GM04503 (cell line): ENCODE results near the gene VAMP1.
"Not testable (repeated sequence)": the region's sequence is repeated elsewhere in the genome, so short reads cannot be mapped to it uniquely, and the experiment has no call there.

Source experiments
- DNase-seq: peaks from one replicate; pipeline ENCODE4 v3.0.0-alpha.2; 2012; ENCODE audit warnings: low read depth

Gene VAMP1

DNA sequence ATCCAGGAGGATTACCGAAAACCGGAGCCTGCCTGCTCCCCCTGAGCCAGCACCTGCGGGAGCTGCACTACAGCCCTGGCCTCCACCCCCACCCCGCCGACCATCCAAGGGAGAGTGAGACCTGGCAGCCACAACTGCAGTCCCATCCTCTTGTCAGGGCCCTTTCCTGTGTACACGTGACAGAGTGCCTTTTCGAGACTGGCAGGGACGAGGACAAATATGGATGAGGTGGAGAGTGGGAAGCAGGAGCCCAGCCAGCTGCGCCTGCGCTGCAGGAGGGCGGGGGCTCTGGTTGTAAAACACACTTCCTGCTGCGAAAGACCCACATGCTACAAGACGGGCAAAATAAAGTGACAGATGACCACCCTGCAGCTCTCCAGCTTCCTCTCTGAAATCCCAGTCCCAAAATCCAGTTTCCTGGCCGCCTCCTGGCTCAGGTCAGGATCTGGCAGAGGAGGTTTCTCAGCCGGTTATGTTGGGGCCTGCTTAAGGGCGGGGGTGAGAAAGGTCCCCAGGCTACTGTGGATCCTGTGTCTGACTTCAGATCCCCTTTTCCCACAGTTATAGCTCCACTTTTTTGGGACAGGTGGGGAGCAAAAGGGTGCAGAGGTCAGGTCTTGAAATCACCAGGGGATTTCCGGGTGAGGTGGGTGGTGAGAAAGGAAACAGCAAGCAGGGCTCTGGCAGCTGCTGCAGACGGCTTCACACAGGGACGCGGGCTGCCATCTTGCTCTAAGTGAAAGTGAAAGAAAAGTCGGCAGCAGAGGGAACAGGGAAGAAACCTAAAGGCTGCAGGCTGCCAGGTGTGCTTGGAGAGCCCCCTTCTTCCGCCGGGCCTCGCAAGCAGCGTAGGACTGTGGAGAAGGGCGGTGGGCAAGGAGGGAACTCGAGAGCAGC is 18.9 kb downstream of the VAMP1 start, which contains the start of gene TAPBPL:
Gene TAPBPL (plus strand): TSS at position 695 of the 897 bp plus-strand sequence. CDS start 207 bp downstream, outside the sequence.
- peak; percentile 60 for DNase-seq

DNA sequence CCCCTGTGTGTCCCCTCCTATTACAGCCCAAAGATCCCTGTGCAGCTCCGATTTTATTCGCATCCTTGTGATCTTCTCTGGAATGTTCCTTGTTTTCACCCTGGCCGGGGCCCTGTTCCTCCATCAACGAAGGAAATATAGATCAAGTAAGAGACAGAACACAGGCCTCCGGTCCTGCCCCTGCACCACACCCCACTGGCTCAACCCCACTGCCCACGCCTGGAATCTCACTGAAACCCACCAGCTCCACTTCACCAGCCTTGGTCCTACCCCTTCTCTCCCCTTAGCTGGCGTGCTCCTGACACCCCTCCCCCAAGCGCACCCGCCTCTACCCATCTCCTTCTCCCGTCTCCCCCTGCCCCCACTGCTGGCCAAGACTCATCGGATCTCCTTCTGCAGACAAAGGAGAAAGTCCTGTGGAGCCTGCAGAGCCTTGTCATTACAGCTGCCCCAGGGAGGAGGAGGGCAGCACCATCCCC is 19.6 kb downstream of the VAMP1 start:
- DNase-seq, result no peak

DNA sequence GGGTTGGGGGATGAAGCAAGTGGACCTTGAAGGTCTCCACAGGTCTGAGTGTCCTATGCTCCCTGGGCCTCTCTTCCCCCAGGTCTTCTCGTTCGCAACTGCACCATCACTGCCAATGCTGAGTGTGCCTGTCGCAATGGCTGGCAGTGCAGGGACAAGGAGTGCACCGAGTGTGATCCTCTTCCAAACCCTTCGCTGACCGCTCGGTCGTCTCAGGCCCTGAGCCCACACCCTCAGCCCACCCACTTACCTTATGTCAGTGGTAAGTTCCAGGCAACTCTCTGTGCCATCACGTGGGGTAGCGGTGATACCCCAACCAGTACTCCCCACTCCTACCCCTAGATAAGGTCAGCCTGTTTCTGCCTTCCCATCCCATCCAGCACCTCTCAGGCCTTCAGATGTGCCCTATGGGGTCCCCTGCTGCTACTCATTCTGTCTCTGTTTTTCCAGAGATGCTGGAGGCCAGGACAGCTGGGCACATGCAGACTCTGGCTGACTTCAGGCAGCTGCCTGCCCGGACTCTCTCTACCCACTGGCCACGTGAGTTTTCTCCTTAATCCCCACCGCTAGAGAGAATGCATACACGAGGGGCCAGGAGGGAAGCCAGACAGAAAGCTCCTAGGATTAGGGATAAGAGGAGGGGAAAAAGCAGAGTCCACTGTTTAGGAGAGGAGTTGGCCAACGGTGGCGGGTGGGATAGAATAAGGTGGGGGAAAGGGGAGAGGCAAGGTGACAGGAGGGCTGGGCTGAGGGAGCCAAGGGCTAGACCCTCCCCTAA is 20.2 kb downstream of the VAMP1 start:
- no peak for DNase-seq

DNA sequence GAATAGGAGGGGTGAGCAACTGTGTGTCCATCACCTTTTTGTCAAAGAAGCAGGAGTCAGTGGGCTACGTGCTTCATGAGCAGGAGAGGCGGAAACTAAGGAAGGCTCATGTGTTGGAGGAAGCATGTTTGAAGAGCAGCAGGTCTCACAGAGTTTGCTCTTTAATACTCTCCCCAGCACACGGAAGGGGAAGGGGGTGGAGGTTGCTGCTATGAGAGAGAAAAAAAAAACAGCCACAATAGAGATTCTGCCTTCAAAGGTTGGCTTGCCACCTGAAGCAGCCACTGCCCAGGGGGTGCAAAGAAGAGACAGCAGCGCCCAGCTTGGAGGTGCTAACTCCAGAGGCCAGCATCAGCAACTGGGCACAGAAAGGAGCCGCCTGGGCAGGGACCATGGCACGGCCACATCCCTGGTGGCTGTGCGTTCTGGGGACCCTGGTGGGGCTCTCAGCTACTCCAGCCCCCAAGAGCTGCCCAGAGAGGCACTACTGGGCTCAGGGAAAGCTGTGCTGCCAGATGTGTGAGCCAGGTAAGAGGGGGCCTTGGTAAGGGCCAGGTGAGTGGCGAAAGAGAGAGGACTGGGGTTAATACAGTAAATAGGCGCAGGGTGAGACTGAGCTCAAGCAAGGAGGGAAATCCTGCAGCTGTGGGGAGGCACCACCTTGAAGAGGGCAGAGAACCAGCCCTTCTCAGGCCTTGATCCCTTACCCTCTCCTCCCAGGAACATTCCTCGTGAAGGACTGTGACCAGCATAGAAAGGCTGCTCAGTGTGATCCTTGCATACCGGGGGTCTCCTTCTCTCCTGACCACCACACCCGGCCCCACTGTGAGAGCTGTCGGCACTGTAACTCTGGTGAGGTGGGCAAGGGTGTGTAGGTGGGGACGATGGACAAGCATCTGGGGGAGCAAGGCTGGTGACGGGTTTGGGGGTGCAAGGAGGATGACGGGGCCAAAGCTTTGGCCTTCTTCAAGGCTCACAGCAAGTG is 25.5 kb downstream of the VAMP1 start, which contains the start of gene CD27:
Gene CD27 (plus strand): TSS at position 252 of the 985 bp plus-strand sequence. CDS start 141 bp downstream, at position 393.
- no peak for DNase-seq

DNA sequence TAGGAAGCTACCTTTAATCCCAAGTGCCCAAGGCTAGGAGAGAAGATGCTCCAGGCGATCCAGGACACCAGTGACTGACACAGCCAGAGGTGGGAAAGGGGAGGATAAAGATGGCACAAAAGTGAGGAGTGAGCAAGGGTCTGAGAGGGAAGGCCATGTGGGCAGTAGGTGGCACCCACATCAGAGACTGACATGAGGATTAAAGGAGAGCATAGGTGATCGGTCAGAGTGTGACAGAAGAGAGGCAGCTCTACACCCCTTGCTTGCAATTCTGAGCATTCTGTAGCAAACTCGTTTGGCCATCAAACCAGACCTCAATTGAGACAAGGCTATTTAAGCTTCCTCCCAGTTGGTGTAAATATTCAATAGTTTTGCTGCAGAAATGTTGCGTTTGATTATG is 26.4 kb downstream of the VAMP1 start:
- DNase-seq, result no peak

DNA sequence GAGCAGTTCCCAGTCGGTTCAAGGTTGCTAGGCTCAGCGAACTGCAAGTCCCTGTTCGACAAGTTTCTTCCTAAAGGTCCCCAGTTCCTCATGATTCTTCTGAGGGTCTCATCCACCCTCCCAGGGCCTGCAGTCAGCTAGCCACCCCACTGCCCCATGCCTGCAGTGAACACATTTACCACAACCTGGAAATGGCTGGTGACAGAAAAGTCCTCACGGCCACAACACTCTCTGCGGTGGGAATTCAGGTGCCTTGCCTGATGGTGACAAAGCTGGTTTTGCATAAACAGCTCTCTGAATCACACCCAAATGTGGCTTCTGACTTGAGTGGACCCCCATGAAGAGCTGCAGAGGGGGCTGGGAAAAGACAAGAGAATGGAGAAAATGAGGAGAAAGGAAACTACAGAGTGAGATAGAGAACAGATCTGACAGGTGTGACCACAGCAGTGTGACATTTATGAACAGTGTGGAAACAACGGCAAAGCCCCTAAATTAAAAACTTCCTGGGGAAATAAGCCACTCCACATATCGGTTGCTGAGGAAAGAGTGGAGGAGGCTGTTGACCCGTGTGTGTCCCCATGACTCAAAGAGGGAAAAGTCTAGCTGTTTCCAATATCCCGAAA is 27.0 kb downstream of the VAMP1 start:
- no peak for DNase-seq

DNA sequence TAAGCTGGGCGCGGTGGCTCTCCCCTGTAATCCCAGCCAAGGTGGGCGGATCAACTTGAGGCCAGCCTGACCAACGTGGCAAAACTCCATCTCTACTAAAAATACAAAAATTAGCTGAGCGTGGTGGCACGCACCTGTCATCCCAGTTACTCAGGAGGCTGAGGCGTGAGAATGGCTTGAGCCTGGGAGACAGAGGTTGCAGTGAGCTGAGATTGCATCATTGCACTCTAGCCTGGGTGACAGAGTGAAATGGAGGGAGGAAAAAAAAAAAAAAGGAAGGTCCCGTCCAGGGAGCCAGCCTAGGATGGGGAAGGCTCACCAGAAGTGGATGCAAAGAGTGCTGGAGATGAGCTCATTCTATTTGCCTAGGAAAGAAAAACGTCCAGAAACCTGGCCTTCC is 27.6 kb downstream of the VAMP1 start:
- no peak for DNase-seq

DNA sequence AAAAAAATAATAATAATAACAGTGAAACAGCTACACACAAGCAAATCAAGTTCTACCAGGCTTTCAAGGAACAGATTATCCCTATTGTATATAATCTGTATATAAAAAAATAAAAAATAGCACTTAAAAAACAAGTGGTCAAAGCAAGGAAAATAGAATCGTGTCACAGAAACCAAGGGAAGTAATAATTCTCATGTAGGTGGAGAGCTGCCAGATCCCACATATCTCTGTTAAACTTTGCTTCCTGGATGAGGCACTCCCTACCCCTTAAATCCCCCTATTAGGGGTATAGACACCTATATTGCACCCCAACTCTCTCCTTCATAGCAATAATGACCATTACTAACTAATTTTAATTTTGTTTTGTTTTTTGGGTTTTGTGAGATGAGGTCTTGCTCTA is 30.1 kb downstream of the VAMP1 start:
- no peak for DNase-seq

DNA sequence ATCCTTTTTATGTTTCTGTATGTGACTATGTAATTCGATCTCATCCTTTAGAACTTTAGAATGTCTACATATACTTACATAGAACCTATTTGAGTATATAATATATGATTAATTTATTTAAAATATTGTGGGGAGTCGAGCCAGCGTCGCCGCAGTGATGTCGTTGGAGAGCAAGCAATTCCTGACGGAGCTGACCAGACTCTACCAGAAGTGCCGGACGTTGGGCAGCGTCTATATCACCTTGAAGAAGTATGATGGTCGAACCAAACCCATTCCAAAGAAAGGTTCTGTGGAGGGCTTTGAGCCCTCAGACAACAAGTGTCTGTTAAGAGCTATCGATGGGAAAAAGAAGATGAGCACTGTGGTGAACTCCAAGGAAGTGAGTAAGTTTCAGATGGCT is 32.1 kb downstream of the VAMP1 start:
- DNase-seq, result no peak

DNA sequence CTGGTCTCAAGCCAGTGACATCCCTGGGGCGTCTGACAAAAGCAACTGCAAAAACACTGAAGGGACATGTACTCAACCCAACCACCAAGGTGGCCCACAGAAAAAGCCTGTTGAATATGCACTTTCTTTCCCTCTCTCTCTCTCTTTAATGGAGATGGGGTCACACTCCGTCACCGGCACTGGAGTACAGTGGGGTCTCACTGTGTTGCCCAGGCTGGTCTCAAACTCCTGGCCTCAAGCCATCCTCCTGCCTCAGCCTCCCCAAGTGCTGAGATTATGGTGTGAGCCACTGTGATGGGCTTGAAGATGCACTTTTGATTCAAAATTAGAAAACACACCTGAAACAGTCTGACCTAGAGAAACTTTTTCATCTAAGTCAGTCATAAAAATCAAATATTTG is 32.9 kb downstream of the VAMP1 start:
- no peak for DNase-seq

DNA sequence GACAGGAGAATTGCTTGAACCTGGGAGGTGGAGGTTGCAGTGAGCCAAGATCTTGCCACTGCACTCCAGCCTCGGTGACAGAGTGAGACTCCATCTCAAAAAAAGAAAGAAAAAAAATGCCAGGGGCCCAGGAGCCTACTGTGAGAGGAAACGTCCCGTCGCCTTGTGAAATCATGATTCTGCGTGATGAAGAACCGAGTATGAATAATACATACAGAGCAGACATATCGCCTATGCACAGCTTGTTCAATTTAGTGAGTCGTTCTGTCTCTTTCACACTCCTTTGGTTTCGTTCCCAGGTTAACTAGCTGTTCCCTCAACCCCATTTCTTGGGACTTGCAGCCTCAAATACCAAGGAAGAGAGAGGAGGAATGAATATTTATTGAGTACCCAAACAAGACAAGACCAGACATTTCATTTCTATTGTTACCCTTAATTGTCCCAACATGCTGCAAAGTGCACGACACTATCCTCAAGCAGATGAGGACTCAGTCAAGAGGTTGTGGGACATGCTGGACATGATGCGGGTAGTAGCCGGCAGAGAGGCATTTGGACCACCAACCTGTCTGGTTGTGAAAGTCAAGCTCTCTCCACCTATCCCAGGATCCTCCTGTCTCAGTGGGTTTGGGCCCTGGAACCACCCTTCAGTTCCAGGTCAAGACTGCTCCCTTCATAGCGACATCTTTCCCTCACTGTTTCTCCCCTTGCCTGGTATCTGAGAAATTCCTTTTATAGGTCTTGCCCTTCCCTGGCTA is 34.3 kb downstream of the VAMP1 start:
- DNase-seq, result no peak

DNA sequence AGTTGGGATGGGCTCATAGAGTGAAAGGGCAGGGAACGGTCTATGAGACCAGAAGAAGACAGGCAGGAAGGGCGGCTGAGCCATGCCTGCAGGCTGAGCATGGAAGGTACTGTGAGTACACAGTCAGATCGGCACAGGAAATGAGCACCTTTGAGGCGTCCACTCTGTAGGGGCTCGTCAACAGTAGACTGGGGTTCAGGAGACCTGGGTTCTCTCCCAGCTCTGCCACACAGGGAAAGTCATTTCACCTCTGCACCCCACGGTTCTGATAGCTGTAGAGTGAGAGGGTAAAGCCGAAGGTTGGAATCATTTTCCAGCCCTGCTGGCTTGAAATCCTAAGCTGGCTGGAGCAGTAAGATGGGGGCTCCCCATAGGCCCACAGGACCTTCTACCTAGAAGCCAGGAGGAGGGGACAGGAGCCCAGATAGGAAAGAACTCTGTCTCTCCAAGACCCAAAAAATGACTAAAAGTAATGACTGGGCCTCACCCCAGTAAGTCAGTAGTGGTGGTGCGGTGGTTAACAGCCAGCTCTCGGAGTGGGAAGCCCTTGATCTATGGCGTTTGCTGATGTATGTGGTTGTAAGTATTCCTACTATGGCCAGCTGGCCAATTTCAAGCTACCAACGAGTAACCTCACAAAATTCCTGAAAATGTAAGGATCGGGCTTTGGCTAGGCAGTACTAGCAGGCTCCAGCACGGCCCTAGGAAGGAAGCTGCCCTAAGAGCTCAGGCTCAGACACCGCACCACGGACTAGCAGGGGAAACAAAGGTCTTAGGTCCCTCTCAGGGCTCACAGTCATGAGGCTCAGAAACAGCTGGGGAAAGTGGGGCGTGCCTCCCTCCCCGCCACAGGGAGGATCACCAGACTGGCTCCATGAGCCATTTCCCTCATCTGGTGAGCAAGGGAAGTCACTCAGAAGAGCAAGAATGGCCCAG is 36.0 kb downstream of the VAMP1 start:
- DNase-seq, result no peak

DNA sequence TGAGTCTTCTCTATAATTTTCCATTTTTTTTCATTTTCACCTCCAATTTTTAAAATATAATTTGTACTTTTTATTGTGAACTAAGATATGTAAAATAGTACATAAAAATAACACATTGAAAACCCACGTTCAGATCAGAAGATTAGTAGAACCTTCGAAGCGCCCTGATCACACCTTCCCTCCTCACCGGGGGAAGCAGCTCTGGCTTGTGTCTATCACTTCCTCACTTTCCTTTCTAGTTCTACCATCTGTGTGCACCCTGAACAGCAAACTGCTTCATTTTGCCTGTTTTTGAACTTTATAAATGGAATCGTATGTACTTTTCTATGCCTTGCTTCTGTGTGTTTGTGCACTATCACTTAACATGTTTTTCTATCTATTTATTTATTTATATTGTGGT is 37.5 kb downstream of the VAMP1 start:
- no peak for DNase-seq

DNA sequence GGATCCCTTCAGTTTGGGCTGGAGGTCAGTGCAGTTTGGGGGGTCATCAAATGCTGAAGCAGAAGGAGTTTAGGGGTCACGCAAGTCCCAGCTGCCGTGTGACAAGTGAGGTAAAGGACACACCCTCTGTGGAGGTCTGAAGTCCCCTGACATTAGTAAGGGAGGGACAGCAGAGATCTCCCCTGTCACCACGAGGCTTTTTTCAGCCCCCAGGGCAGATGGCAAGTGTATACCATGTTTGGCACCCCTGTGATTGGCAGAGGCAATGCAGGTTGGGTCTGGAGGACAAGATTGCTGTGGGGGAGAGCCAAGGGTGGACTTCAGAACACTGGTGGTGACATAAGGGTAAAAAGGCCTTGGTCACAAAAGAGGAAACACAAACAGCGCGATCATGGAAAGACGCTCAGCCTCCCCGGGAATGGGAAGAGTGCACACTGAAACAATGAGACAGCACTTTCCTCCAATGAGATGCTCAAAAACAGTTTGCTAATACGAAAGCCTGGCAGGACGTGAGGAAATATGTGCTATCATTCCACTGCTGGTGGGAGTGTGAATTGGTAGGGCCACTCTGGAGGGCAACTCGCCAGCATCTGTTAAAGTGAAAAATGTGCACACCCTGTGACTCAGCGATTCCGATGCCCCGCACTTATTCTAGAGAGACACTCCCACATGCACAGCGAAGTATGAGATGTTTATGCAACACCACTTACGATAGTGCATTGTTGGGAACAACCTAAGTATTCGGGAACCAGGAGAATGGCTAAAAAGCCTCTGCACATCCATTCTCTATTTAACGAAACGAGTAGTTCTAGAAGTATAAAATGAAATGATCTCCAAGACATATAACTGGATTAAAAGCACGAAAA is 40.1 kb downstream of the VAMP1 start:
- DNase-seq, result peak; percentile 99

DNA sequence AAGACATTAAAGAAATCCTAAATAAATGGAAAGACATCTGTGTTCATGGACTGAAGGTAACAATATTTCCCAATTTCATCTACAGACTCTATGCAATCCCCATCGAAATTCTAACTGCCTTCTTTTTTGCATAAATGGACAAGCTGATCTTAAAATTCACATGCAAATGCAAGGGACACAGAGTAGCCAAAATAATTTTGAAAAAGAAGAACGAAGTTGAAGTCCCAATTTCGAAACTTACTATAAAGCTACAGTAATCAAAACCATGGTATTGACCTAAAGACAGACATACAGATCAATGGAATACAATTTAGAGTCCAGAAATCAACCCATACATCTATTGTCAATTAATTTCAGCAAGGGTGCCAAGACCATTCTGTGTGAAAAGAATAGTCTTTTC is 42.2 kb downstream of the VAMP1 start:
- DNase-seq, result no peak

DNA sequence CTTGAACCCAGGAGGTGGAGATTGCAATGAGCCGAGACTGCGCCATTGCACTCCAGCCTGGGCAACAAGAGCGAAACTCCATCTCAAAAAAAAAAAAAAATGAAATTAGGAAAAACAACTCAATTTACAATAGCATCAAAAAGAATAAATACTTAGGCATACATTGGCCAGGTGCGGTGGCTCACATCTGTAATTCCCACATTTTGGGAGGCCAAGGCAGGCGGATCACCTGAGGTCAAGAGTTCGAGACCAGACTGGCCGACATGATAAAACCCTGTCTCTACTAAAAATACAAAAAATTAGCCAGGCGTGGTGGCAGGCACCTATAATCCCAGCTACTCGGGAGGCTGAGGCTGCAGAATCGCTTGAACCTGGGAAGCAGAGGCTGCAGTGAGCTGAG is 42.7 kb downstream of the VAMP1 start:
- DNase-seq, result not testable (repeated sequence)

DNA sequence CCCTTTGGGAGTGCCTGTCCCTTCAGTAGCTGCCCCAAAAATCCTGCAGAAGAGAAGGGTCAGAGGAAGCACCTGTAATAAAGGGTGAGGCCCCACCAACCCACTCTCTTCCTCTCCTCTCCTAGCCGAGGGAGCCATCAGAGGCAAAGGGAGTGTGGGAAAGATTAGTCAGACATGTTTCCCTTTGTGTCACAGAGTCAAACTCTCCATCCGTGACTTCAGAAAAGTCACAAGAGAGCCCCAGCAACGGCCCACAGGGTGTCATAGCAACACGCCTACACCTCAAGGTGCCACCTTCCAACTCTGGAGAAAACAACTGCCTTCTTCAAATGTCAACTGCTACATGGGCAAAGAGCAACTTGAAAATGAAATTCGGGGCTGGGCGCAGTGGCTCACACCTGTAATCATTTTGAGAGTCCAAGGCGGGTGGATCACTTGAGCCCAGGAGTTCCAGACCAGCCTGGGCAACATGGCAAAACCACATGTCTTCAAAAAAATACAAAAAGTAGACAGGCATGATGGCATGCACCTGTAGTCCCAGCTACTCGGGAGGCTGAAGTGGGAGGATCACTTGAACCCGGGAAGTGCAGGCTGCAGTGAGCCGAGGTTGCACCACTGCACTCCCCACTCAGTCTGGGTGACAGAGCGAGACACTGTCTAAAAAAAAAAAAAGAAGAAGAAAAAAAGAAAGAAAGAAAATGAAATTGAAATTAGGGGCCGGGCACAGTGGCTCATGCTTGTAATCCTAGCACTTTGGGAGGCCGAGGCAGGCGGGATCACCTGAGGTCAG is 43.4 kb downstream of the VAMP1 start:
- no peak for DNase-seq
